ENCODE measurements around the gene FAM180A.
"Not testable (repeated sequence)": the region's sequence is repeated elsewhere in the genome, so short reads cannot be mapped to it uniquely, and the experiment has no call there.

FAM180A gene

GRCh38 chr7:135740889-135741288 is 7.7 kb downstream of the FAM180A start:
- Histone ChIP-seq H3K36me3 (peaks cover 9 to 12% (median 12%) of the 10 kb centered on the region in 3 donors), H3K27me3 (no peaks in the 10 kb centered on the region), H3K4me3 (no peak overlapping the region), H3K4me1 (peaks cover 0 to 60% (median 23%) of the 10 kb centered on the region in 4 donors), H3K9me3 (no peaks in the 10 kb centered on the region), H3K27ac (no peak overlapping the region)
- intact Hi-C loops (cut with DNase I; ENCODE audit: low total_unique reads), result no loop called here
- DNase-seq, result no peak
- TF ChIP-seq, protein P1, sequence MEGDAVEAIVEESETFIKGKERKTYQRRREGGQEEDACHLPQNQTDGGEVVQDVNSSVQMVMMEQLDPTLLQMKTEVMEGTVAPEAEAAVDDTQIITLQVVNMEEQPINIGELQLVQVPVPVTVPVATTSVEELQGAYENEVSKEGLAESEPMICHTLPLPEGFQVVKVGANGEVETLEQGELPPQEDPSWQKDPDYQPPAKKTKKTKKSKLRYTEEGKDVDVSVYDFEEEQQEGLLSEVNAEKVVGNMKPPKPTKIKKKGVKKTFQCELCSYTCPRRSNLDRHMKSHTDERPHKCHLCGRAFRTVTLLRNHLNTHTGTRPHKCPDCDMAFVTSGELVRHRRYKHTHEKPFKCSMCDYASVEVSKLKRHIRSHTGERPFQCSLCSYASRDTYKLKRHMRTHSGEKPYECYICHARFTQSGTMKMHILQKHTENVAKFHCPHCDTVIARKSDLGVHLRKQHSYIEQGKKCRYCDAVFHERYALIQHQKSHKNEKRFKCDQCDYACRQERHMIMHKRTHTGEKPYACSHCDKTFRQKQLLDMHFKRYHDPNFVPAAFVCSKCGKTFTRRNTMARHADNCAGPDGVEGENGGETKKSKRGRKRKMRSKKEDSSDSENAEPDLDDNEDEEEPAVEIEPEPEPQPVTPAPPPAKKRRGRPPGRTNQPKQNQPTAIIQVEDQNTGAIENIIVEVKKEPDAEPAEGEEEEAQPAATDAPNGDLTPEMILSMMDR (IDR thresholded peaks at IDR 0.05), result no peak

GRCh38 chr7:135737306-135737647 is 11.3 kb downstream of the FAM180A start:
- H3K9me3 ChIP-seq; intact Hi-C loops (cut with DNase I; ENCODE audit: low total_unique reads); H3K27me3 ChIP-seq; H3K27ac ChIP-seq; H3K4me3 ChIP-seq; DNase-seq: not testable (repeated sequence)
- H3K4me1 ChIP-seq, result peaks cover 0 to 24% (median 0%) of the 10 kb centered on the region in 4 donors
- peaks cover 29 to 33% (median 29%) of the 10 kb centered on the region in 3 donors for H3K36me3 ChIP-seq

- Histone ChIP-seq H3K27ac (no peak overlapping the region), H3K9me3 (no peaks in the 10 kb centered on the region), H3K36me3 (peaks cover 29 to 33% (median 33%) of the 10 kb centered on the region in 3 donors), H3K4me3 (no peak overlapping the region), H3K27me3 (no peaks in the 10 kb centered on the region), H3K4me1 (peaks cover 0 to 18% (median 0%) of the 10 kb centered on the region in 4 donors)
- intact Hi-C loops (cut with DNase I; ENCODE audit: low total_unique reads), result no loop called here
- no peak for DNase-seq
- TF ChIP-seq, protein P1 (IDR thresholded peaks at IDR 0.05), result no peak
Measured at GRCh38 chr7:135736586-135737305, 11.9 kb downstream of the FAM180A start.

GRCh38 chr7:135734343-135734689 is 14.3 kb downstream of the FAM180A start:
- Histone ChIP-seq H3K4me1 (peaks cover 0 to 11% (median 0%) of the 10 kb centered on the region in 4 donors), H3K36me3 (peaks cover 29 to 33% (median 33%) of the 10 kb centered on the region in 3 donors), H3K4me3 (no peak overlapping the region), H3K27me3 (no peaks in the 10 kb centered on the region), H3K27ac (no peak overlapping the region), H3K9me3 (no peaks in the 10 kb centered on the region)
- DNase-seq, result no peak
- intact Hi-C loops (cut with DNase I; ENCODE audit: low total_unique reads), result no loop called here
- TF ChIP-seq, protein P1 (IDR thresholded peaks at IDR 0.05), result no peak

- H3K4me1 ChIP-seq, result peaks cover 0 to 11% (median 0%) of the 10 kb centered on the region in 4 donors
- TF ChIP-seq, protein P1 (IDR thresholded peaks at IDR 0.05), result no peak
- peaks cover 29 to 33% (median 33%) of the 10 kb centered on the region in 3 donors for H3K36me3 ChIP-seq
- H3K27ac ChIP-seq, result no peak overlapping the region
- H3K9me3 ChIP-seq, result no peaks in the 10 kb centered on the region
- intact Hi-C loops (cut with DNase I; ENCODE audit: low total_unique reads), result no loop called here
- no peak overlapping the region for H3K4me3 ChIP-seq
- no peaks in the 10 kb centered on the region for H3K27me3 ChIP-seq
- no peak for DNase-seq
Measured at GRCh38 chr7:135733603-135734342, 14.8 kb downstream of the FAM180A start.

GRCh38 chr7:135731131-135731530 is 17.5 kb downstream of the FAM180A start:
- Histone ChIP-seq H3K36me3 (peaks cover 18 to 24% (median 22%) of the 10 kb centered on the region in 3 donors), H3K27ac (no peak overlapping the region), H3K4me1 (peaks cover 0 to 5% (median 0%) of the 10 kb centered on the region in 4 donors), H3K4me3 (no peak overlapping the region), H3K27me3 (no peaks in the 10 kb centered on the region), H3K9me3 (no peaks in the 10 kb centered on the region)
- intact Hi-C loops (cut with DNase I; ENCODE audit: low total_unique reads), result no loop called here
- DNase-seq, result no peak
- TF ChIP-seq, protein P1 (IDR thresholded peaks at IDR 0.05), result no peak
